ENCODE data around the gene COMMD1.

Gene COMMD1

DNA sequence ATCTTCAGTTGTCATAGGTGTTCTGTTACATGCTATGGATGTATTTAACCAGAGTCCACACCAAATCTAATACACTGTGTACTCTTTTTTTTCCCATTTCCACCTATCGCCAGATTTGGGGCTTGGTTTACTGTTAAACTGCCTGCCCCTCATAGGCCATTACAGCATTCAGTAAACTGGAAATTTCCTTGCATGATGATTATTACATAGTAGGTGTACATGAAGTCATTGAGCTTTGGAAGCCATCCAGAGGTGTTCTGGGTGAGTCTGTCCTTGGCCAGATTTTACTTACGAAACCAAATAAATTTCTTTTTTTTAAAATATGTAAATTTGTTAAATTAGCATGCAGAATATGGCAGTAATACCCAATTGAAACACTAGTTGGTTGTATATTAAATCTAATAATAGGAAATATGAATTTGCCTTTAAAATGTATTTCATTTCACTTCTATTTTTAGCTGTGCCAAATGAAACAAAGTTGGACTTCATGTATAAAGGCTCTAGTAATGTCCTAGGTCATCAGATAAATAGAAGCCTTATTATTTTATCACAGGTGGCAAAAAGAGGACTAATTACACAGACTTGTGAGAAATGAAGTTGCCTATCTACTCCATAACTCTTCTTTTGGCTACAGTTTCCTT is 60.7 kb downstream of the COMMD1 start:
- Mint-ChIP-seq H3K36me3 (no peaks in the 10 kb centered on the region), H3K9me3 (no peaks in the 10 kb centered on the region), H3K27ac (no peak overlapping the region), H3K4me1 (no peaks in the 10 kb centered on the region), H3K27me3 (no peaks in the 10 kb centered on the region), H3K4me3 (no peak overlapping the region)
- DNase-seq: no peak
- CTCF ChIA-PET: no interaction called here

DNA sequence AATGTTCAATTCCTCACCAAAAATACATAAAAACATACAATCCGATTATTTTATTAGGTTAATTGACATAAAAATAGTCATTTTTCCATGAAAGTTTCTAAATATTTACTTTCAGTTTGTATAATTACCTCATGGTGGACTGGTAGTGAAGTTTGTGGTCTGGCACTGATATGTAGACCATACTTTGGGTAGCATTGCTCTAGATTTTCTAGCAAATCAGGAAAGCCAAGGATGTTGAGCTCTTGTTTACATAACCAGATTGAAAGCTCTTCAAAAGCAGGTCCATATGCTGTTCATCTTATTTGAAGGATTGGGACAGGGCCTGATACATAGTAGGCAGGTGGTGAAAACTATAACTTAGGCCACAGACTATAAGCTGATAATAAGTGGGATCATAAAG is 61.8 kb downstream of the COMMD1 start:
- CTCF ChIA-PET: no interaction called here
- Mint-ChIP-seq H3K4me3 (no peak overlapping the region), H3K36me3 (no peaks in the 10 kb centered on the region), H3K9me3 (no peaks in the 10 kb centered on the region), H3K27ac (no peak overlapping the region), H3K27me3 (no peaks in the 10 kb centered on the region), H3K4me1 (no peaks in the 10 kb centered on the region)
- no peak for DNase-seq

DNA sequence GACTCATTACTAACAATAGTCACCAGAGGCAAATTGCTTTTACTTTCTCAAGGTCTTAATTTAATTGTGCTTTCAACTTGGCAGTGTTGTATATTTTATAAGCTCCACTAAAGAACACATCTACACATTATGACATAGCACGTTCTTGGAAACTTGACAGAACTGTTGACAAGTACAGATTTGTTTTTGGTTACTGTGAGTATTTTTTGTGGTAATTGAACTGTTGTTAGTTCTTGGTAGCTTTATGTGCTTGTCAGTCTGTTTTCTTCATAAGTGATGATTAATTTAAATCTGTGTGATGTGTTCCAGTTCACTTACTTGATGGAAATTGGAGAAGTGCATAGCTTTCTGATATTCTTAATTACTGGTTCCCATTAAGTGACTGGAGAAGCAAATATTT is 63.9 kb downstream of the COMMD1 start:
- no peaks in the 10 kb centered on the region for H3K9me3 Mint-ChIP-seq
- H3K4me3 Mint-ChIP-seq: no peak overlapping the region
- CTCF ChIA-PET: interaction anchor here (1.5 kb wide), 1 partner anchor 442 kb away, joined by 3 read pairs; no protein-coding TSS in a partner anchor
- no peak overlapping the region for H3K27ac Mint-ChIP-seq
- no peak for DNase-seq
- no peaks in the 10 kb centered on the region for H3K27me3 Mint-ChIP-seq
- no peaks in the 10 kb centered on the region for H3K4me1 Mint-ChIP-seq
- no peaks in the 10 kb centered on the region for H3K36me3 Mint-ChIP-seq

DNA sequence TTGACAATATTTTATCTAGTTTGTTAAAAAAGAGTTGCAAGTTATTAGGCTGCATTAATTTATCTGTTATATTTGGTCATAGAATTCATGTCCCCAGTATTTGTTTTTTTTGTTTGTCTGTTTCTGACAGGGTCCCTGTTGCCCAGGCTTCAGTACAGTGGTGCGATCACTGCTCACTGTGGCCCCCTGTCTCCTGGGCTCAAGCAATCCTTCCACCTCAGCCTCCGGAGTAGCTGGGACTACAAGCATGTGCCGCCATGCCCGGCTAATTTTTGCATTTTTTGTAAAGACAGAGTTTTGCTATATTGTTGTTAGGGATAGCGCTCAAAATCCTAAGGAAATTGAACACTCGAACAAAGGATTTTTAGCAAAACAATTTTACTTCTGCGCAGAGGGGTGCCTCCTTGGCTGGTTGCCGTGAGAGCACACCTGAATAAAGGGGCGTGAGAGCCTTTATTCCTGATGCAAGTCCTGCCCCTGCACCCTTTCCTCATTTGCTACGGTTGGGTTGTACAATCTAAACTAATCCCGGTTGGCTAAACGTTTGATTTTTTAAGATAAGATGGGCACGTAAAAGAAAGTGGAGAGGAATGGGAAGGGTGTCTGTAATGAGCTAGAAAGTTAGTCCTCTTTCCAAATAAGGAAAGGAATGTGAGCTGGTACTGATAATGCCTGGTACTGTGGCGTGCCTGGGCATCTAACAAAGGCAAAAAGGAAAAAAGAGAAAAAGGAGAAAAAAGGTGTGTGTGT is 65.5 kb downstream of the COMMD1 start:
- CTCF ChIA-PET: interaction anchor here (1.5 kb wide), 1 partner anchor 440 kb away, joined by 3 read pairs; no protein-coding TSS in a partner anchor
- H3K36me3 Mint-ChIP-seq: no peaks in the 10 kb centered on the region
- no peak overlapping the region for H3K4me3 Mint-ChIP-seq
- no peaks in the 10 kb centered on the region for H3K27me3 Mint-ChIP-seq
- DNase-seq: no peak
- H3K27ac Mint-ChIP-seq: no peak overlapping the region
- no peaks in the 10 kb centered on the region for H3K9me3 Mint-ChIP-seq
- no peaks in the 10 kb centered on the region for H3K4me1 Mint-ChIP-seq

DNA sequence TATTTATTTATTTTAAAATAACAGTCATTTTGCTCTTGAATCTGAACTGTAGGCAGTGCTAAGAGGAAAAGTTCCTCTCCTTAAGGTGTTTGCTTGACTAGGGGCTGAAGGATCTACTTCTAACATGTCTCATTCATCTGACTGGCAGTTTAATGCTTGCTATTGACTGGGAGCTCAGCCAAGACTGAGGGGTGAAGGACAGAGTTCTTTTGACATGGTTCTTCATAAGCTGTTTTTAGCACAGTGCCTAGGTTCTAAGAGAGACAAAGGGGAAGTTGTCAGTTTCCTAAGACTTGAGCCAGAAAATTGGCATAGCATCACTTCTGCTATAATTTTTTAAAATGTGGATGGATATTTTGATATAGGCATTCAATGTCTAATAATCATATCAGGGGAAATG is 73.0 kb downstream of the COMMD1 start:
- peaks cover 2% of the 10 kb centered on the region for H3K36me3 Mint-ChIP-seq
- H3K4me1 Mint-ChIP-seq: no peaks in the 10 kb centered on the region
- no peak for DNase-seq
- H3K27ac Mint-ChIP-seq: no peak overlapping the region
- no peaks in the 10 kb centered on the region for H3K27me3 Mint-ChIP-seq
- peaks cover 12% of the 10 kb centered on the region for H3K9me3 Mint-ChIP-seq
- CTCF ChIA-PET: no interaction called here
- no peak overlapping the region for H3K4me3 Mint-ChIP-seq

DNA sequence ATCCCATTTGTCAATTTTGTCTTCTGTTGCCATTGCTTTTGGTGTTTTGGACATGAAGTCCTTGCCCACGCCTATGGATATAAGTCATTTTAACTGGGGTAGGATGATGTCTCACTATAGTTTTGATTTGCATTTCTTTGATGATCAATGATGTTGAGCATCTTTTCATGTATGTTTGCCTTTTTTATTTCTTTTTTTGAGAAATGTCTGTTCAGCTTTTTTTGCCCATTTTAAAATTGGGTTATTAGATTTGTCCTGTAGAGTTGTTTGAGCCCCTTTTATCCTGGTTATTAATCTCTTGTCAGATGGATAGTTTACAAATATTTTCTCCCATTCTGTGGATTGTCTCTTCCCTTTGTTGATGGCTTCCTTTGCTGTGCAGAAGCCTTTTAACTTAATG is 75.3 kb downstream of the COMMD1 start:
- CTCF ChIA-PET: no interaction called here
- no peak overlapping the region for H3K27ac Mint-ChIP-seq
- no peak overlapping the region for H3K4me3 Mint-ChIP-seq
- H3K9me3 Mint-ChIP-seq: peaks cover 12% of the 10 kb centered on the region
- H3K36me3 Mint-ChIP-seq: peaks cover 2% of the 10 kb centered on the region
- H3K27me3 Mint-ChIP-seq: no peaks in the 10 kb centered on the region
- no peak for DNase-seq
- no peaks in the 10 kb centered on the region for H3K4me1 Mint-ChIP-seq

DNA sequence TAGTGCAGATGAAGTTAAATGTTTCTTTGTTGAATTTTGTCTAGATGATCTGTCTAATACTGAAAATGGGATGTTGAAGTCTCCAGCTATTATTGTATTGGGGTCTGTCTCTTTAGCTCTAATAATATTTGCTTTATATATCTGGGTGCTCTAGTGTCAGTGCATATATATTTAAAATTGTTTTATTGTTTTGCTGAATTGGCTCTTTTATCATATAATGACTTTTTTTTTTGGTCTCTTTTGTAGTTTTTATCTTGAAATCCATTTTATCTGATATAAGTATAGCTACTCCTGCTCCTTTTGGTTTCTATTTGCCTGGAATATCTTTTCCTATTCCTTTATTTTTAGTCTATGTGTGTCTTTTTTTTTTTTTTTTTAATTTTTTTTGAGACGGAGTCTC is 79.2 kb downstream of the COMMD1 start:
- CTCF ChIA-PET: no interaction called here
- peaks cover 12% of the 10 kb centered on the region for H3K9me3 Mint-ChIP-seq

DNA sequence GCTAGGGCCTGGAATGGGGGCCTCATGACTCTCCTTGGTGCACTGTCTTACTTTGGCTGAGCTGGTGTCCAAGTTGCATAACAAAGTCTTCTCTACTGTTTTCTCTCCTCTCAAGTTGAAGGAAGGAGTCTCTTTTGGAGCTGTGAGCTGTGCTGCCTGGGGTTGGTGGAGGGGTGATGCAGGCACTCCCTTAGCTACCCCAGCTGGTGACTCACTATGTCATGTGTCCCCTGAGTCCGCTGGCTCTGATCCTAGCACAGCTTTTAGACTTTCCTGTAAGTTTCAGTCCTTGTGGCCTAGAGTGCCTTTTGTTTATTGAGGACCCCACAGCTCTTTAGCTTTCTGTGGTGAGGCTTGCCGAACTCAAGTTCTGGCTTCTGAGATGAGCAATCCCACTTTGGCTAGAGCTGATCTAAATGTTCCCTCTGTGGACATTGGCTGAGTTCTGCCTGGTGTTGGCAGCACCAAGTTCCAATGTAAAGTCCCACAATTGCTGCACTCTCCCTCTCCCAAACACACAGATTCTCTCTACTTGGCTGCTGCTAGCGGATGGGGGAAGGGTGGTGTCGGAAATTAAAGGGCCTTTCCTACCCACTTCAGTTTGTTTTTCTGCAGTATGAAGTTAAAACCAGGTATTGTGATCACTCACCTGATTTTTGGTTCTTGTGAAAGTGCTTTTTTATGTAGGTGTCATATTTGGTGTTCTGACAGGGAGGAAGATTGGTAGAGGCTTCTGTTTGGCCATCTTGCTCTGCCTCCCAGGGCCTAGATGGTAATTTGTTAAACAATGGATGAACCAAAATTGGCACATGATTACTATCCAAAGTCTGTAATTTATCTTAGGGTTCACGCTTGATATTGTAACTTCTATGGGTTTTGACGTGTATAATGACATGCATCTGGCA is 83.2 kb downstream of the COMMD1 start:
- H3K4me3 Mint-ChIP-seq: no peak overlapping the region
- no peak for DNase-seq
- CTCF ChIA-PET: no interaction called here
- H3K4me1 Mint-ChIP-seq: no peaks in the 10 kb centered on the region
- no peak overlapping the region for H3K27ac Mint-ChIP-seq
- no peaks in the 10 kb centered on the region for H3K36me3 Mint-ChIP-seq
- no peaks in the 10 kb centered on the region for H3K9me3 Mint-ChIP-seq
- H3K27me3 Mint-ChIP-seq: no peaks in the 10 kb centered on the region

More for the DNA sequence above, 79.2 kb downstream of the COMMD1 start:
- DNase-seq: no peak
- H3K27me3 Mint-ChIP-seq: no peaks in the 10 kb centered on the region
- H3K36me3 Mint-ChIP-seq: peaks cover 2% of the 10 kb centered on the region
- no peak overlapping the region for H3K4me3 Mint-ChIP-seq
- no peak overlapping the region for H3K27ac Mint-ChIP-seq
- H3K4me1 Mint-ChIP-seq: no peaks in the 10 kb centered on the region

DNA sequence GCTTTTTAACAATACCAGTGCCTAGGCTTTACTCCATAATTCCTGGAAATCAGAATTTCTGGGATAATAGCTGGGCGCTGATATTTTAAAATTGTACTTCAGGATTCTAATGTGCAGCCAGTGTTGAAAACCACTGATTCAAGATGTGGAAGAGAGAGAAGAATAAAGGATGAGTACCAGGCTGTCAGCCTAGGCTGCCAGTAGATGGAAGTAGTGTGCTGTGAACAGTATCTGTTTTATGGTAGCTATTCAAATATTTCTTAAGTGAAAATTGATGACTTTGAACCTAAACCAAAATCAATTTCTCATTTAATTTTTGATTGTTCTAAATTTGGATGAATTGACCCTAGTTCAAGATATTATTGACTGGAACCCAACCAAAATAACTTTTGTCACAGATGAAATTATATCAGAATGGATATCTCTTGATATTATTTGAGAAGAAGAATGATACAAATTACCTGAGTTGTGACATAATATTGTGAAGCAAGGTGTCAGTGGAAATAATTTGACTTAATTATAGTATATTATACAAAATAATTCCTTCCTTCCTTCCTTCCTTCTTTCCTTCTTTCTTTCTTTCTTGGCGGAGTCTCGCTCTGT is 88.0 kb downstream of the COMMD1 start:
- Mint-ChIP-seq H3K4me1 (no peaks in the 10 kb centered on the region), H3K4me3 (no peak overlapping the region), H3K27ac (no peak overlapping the region), H3K9me3 (no peaks in the 10 kb centered on the region), H3K36me3 (no peaks in the 10 kb centered on the region), H3K27me3 (no peaks in the 10 kb centered on the region)
- DNase-seq: peak; percentile 38
- CTCF ChIA-PET: interaction anchor here (0.8 to 4.6 kb wide), 4 partner anchors 107 to 419 kb away, joined by 3 to 74 read pairs (median 5); no protein-coding TSS in a partner anchor

DNA sequence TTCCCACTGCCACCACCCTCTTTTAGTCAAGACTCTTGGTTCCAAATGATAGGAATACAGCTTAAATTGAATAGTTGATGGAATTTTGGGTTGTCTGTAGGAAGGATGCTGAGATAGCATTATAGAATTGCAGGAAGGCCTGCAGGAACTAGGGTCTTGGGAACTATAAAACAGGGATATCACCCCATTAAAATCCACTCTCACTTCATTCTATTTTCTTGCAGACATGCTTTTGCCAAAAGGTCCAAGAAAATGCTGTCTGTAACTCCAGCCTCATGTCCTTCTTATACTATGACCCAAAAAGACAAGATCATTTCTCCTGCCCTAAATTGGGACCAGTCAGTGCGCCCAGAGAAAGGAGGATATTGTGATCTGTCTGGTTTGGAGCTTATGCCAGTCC is 89.1 kb downstream of the COMMD1 start:
- H3K9me3 Mint-ChIP-seq: no peaks in the 10 kb centered on the region
- no peak for DNase-seq
- H3K36me3 Mint-ChIP-seq: no peaks in the 10 kb centered on the region
- H3K4me3 Mint-ChIP-seq: no peak overlapping the region
- no peak overlapping the region for H3K27ac Mint-ChIP-seq
- H3K4me1 Mint-ChIP-seq: no peaks in the 10 kb centered on the region
- no peaks in the 10 kb centered on the region for H3K27me3 Mint-ChIP-seq
- CTCF ChIA-PET: interaction anchor here (2.2 to 4.6 kb wide), 2 partner anchors 206 to 418 kb away, joined by 5 to 74 read pairs; no protein-coding TSS in a partner anchor

DNA sequence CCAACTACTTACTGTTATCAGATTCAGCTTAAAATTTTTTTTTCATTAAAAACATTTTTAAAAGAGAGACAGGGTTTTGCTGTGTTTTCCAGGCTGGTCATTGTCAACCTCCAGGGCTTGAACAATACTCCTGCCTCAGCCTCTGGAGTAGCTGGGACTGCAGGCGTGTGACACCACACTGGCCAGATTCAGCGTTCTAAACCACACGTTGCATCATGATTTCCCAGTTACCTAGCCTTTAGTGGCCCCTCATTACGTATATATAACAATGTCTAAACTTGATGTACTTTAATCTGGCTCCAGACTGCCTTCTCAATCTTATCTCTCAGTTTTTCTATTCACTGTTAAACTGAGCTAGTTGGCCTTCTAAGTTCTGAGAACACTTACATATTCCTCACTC is 89.6 kb downstream of the COMMD1 start:
- Mint-ChIP-seq H3K27ac (no peak overlapping the region), H3K9me3 (no peaks in the 10 kb centered on the region), H3K4me1 (no peaks in the 10 kb centered on the region), H3K4me3 (no peak overlapping the region), H3K36me3 (no peaks in the 10 kb centered on the region), H3K27me3 (no peaks in the 10 kb centered on the region)
- DNase-seq: no peak
- CTCF ChIA-PET: interaction anchor here (0.6 to 4.6 kb wide), 2 partner anchors 318 to 417 kb away, joined by 3 to 74 read pairs; no protein-coding TSS in a partner anchor

DNA sequence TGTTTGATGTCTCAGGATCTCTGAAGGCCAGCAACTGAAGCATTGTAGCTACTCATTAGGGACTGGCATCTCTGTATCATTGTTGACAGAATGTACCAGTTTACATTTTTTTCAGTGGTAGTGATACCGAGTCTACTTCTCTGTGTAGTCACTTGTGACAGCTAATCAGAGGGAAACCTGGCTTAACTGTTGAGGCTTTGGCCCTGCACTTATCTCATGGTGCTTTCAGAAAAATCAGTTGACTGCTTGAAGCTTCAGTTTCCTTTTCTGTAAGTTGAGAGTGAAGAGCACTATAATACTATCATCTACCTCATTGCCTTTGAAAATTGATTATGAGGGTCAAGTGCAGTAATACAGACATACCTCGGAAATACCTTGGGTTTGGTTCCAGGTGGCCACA is 90.0 kb downstream of the COMMD1 start:
- CTCF ChIA-PET: interaction anchor here (0.6 to 4.6 kb wide), 2 partner anchors 318 to 417 kb away, joined by 3 to 74 read pairs; no protein-coding TSS in a partner anchor
- H3K27me3 Mint-ChIP-seq: no peaks in the 10 kb centered on the region
- no peak overlapping the region for H3K27ac Mint-ChIP-seq
- H3K4me1 Mint-ChIP-seq: no peaks in the 10 kb centered on the region
- H3K9me3 Mint-ChIP-seq: no peaks in the 10 kb centered on the region
- H3K36me3 Mint-ChIP-seq: no peaks in the 10 kb centered on the region
- DNase-seq: no peak
- H3K4me3 Mint-ChIP-seq: no peak overlapping the region

DNA sequence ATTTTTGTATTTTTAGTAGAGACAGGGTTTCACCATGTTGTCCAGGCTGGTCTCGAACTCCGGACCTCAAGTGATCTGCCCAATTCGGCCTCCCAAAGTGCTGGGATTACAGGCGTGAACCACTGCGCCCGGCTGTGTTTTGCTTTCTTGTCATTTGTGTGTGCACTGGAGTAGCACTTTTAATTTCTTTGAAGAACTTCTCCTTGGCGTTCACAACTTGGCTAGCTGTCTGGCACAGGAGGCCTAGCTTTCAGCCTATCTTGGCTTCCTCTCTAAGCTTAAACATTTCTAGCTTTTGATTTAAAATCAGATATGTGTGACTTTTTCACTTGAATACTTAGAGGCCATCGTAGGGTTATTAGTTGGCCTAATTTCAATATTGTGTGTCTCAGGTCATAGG is 93.0 kb downstream of the COMMD1 start:
- Mint-ChIP-seq H3K4me3 (no peak overlapping the region), H3K27me3 (no peaks in the 10 kb centered on the region), H3K4me1 (no peaks in the 10 kb centered on the region), H3K27ac (no peak overlapping the region), H3K36me3 (peaks cover 4% of the 10 kb centered on the region), H3K9me3 (no peaks in the 10 kb centered on the region)
- CTCF ChIA-PET: interaction anchor here (1.3 to 1.7 kb wide), 3 partner anchors 41 to 458 kb away, joined by 3 to 5 read pairs (median 4); no protein-coding TSS in a partner anchor
- DNase-seq: no peak

DNA sequence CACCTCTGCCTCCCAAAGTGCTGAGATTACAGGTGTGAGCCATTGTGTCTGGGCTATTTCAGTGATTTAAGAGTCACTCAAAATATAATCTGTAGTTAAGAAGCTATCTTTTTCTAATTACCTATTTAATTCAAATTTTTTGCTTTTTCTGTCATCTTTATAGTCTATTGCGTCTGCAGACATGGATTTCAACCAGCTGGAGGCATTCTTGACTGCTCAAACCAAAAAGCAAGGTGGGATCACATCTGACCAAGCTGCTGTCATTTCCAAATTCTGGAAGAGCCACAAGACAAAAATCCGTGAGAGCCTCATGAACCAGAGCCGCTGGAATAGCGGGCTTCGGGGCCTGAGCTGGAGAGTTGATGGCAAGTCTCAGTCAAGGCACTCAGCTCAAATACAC is 95.1 kb downstream of the COMMD1 start:
- H3K9me3 Mint-ChIP-seq: no peaks in the 10 kb centered on the region

More for the DNA sequence above, 95.1 kb downstream of the COMMD1 start:
- Mint-ChIP-seq H3K4me1 (no peaks in the 10 kb centered on the region), H3K36me3 (peaks cover 7% of the 10 kb centered on the region), H3K27ac (no peak overlapping the region), H3K27me3 (no peaks in the 10 kb centered on the region), H3K4me3 (no peak overlapping the region)
- CTCF ChIA-PET: interaction anchor here (0.5 to 1.8 kb wide), 2 partner anchors 8 to 410 kb away, joined by 3 to 4 read pairs; no protein-coding TSS in a partner anchor
- DNase-seq: no peak

Data from activated naive CD4-positive, alpha-beta T cell treated with anti-CD3 and anti-CD28 coated beads, Interleukin-2, amount 10 ng/mL, durations not matched to agents 7 days and 5 days (primary cell).